GM19239 (cell line): ENCODE results near the gene GMDS.

Experiments used
- DNase-seq: peaks from one replicate; pipeline ENCODE4 v3.0.0; 2011; ENCODE audit warnings: low spot score; ENCODE audit not compliant: insufficient read length
- FAIRE-seq: peaks from 2 replicates; lab custom pipeline; 2011; peaks lifted over from hg19 to GRCh38; lab: Jason Lieb, UNC

The GMDS gene

GRCh38 chr6:1584146-1584545, 661.3 kb downstream of the GMDS start:
- FAIRE-seq: no peak

DNA sequence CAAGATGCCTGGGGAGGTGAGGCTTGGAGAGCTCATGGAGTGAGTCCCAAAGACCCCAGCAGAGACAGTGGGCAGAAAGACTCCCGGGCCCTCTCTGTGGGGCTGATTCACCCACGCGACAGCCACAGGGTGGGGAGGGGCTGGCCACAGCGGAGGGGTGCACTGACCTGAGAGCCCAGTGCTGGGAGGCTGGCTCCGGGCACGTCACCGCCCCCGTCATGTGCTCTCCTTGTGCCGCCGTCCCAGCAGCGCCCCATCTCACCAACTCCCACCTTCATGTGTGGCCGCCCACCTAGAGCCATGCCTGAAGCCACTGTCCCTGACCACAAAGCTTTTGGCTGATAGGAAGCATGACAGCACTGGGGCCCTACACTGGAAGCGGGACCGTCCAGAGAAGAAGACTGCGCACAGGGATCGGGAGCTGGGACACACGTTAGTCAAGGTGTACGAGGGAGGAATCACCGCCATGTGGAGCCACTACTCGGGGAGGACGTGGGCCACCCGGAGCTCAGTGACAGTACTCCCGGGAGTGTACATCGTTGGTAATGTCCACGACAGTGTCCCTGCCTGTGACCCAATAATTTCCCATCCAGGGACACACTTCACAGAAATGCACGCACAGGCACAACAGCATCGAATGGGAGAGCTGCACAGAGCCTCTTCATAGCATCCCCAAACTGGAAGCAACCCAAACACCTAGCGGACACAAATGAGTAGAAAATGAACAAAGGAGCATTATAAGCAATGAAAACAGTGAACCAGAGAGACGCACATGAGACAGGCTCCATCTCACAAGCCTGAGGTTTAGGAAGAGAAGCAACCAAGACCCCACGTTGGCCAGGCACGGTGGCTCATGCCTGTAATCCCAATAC, 664.0 kb downstream of the GMDS start:
- FAIRE-seq: no peak
- no peak for DNase-seq

More at GRCh38 chr6:1584146-1584545, 661.3 kb downstream of the GMDS start:
- no peak for DNase-seq

DNA sequence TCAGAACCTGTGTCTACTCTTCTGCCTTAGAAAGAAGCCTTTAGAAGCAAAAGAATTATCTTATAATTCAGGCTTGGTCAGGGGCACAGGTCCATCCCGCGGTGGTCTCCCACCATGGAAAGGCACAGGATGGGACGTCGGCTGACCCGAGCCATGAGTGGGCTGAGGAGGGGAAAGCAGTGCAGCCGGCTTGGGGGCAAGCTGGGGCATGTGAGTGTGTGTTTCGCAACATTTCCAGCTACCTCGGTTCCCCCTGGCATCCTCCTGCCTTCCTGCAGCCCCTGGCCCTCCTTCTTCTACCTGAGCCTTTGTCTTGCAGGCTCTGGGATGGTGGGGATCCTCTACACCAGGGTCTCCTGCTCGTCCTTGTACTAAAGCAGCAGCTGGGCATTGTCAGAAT, 664.8 kb downstream of the GMDS start:
- DNase-seq (no peak), FAIRE-seq (no peak)

DNA sequence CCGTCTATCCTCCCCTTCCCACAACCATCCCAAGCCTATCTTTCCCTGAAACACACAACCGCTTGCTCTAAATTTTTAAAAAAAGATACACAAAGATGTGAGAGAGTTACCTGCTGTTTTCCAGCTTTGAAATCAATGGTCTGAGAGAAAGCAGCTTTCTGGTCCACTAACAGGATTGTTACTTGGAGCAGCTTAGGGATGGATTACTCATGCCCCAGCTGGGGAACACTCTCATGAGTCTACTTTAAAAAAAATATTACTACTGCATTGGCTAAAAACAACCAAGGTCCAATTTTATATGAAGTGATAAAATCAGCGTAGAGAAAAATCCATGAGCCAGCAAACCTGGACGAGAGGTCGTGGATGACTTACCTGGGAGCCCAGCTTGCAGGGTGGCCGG, 665.3 kb downstream of the GMDS start:
- FAIRE-seq (no peak), DNase-seq (no peak)

DNA sequence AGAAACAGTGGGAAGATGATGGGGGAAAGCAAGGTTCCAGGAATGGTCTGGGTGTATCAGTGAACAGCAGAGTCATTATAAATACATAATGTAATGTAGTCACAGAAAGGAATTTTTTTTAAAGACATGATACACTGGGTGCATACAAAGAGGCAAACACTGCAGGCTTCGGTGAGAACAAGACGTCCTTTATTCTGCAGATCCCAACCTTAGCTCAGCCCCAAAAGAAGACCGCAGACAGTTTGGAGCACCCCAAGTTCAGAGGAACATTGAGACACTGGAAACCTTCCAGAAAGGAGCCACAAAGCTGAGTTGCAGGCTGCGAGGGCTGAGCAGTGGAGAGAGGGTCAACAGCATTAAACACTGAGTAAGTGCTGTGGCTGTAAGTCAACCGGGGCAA, 666.3 kb downstream of the GMDS start:
- FAIRE-seq: no peak
- DNase-seq: no peak

DNA sequence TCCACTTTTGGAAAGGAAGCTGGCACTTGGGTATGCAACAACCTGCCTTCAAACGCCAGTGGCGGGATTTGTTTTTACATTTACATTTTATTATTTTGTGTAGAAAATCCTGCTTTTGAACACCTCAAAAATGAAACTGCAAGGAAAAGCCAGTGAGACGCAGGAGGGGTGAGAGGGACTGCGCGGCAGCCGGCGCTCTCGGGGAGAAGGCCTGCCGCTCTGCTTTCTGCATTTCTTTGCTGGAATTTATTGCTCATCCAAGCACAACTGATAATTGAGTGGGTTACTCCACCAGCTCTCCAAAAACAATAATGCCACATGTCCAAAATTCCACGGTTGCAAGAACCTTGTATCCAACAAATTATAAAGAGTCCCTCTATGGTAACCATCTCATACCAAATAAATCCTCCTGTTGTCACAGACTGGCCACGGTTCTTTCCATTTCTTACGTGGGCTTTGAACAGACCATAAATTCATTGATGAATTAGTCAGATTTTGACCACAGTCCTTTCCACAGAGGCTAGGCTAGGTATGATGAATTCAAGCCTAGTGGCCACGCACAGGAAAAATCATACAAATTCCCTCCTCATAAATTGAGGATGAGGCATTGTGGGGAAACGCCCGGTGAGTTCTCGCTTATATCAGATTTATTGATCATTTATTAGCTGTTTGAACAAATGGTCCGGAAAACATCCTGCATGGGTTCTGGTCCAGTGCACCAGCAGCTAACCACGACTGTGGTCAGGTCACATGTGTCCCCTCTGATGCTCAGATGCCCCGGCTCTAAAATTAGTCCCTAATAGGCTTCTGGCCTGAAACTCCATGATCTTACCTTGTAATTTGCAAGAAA, 667.3 kb downstream of the GMDS start:
- FAIRE-seq (no peak), DNase-seq (no peak)

DNA sequence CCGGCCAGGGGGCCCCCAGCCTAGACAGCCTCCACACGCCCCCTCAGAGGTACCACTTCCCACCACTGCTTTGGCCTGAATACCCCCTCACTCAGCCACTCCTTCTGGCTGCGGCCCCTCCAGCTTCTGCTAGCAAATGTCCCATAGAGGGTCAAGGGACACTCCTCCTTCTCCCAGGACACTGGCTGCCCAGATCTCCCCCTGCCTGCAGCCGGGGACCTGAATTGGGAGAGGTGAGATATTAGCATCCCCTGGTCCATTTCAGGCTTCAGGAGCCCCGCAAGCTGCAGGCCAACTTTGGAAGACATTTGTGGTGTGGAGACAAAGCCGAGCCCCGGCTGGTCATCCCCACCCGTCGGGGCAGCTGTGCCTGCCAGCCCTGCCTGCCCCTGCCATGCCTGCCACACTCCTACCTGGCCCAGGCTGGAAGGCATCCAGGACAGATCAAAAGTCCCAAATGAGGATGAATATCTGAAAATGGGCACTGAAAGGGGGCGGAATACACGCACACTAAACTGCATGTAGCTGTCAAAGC, 668.2 kb downstream of the GMDS start:
- FAIRE-seq: no peak
- no peak for DNase-seq

GRCh38 chr6:1576711-1577110, 668.7 kb downstream of the GMDS start:
- FAIRE-seq (no peak), DNase-seq (no peak)

DNA sequence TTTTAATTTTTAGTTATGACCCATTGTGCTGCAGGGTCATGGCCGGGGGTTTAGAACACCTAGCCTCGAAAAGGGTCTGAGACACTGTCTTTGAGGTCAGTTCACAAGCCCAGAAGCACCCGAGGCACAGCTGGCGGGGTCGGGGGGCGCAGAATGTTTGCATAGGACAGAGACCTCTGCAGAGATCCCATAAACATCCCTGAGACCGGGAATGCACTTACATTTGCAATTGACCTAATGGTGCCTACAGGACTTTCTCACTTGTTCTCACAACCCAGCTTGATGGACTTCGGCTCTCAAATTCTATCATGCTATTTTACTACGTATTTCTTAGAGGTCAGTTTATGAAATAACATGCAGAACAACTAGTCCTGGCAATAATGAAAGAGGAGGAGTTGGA, 669.2 kb downstream of the GMDS start:
- FAIRE-seq (no peak), DNase-seq (no peak)

DNA sequence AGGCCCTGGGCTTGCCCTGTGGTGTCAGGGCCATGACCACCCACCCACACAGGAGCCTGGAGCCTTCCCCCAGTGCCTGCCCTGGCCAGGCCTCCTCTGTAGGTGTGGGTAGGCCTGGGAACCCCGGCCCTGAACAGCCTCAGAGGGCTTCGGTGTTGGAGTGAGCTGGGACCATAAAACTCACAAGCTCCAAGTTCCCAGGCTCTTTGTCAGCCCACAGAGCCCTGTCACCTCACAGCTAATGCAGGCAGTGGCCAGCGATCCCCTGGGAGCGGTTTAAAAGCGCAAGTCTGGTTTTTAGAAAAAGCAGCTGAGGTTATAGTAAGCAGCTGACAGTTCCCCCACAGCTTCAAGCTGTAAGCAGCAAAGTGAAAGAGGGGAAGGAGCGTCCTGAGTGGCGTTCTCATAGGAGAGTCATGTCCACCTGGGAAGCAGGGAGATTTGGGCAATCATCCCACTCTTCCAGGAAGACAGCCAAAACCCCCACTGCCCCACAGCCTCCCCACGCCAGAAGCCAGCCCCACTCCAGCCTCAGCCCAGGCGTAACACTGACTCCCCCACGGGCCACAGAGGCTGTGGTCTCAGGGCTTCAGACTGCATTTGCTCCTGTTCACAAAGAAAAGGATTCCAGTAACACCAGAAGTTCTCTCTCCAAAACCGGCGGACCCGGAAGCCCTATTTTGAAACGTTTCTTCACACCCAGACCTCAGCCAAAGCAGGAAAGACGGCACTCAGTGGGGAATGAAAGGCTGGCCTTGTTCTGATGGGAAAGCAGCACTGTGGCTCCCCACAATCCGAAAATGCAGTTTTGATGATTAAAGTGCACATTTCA, 670.0 kb downstream of the GMDS start:
- DNase-seq: no peak
- FAIRE-seq: no peak

GRCh38 chr6:1574890-1575209, 670.6 kb downstream of the GMDS start:
- FAIRE-seq (no peak), DNase-seq (no peak)

GRCh38 chr6:1574083-1574761, 671.2 kb downstream of the GMDS start:
- DNase-seq: no peak
- FAIRE-seq: no peak
